GM20431 (cell line): ENCODE data around the gene ATP13A2.

ENCODE experiments used
- in situ Hi-C: fragments of 300-500 bp; cut with MseI, MboI; formaldehyde crosslinking; loops from one replicate; pipeline ENCODE4 v1.15.0; 2020; ENCODE audit warnings: low sequenced_read_pairs; ENCODE audit not compliant: unreplicated experiment

ATP13A2 gene

DNA sequence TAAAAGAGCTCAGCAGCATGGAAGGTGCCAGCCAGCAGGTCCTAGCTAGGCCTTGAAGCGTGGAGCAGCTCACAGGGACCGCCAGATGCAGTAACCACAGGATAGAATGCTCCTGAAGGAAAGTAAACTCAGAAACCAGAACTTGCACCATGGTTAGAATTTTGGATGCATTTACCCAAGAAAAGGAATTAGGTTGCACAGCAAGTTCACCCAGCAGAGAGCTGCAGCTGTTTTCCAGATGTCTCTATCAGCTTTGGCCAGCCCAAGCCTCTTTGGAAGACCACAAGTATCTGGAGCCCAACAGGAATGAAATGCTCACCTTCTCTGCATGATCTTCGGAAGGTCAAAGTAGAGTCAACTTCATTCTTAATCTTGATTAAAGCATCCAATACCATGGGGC, 21.0 kb upstream of the ATP13A2 start:
- in situ Hi-C loops, result no loop called here

DNA sequence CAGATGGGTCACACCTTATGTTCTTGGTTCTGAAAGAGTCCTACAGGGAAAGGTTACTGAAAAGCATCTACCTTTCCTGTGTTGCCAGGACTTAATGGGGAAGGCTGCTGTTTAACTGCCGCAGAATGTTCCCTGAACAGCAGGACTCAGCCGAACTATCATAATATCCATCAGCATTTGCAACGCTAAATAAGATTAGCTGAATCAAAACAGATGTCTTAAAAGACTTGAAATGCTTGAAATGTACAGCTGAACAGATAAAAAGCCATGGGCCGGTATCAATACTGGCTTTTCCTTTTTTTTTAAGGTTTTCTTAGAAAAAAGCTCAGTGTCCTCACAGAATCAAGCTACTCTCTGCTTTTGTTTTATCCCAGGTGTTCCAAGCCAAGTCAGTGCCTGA, 19.7 kb upstream of the ATP13A2 start:
- in situ Hi-C loops, result no loop called here

DNA sequence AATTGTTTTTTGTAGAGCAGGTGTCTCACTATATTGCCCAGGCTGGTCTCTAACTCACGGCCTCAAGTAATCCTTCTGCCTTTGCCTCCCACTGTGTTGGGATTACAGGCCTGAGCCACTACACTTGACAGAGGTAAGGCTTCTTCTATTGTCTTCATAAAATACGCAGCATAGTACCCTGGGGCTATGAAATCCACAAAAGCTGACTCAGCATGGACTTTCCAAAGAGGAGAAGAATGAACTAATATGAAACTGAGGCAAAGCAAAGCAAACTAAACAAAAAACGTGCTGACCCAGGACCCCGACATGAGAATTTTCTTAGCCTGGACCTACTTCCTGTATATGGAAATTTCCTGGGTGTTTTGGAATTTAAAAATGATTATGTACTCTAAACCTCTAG, 18.5 kb upstream of the ATP13A2 start:
- in situ Hi-C loops, result no loop called here

DNA sequence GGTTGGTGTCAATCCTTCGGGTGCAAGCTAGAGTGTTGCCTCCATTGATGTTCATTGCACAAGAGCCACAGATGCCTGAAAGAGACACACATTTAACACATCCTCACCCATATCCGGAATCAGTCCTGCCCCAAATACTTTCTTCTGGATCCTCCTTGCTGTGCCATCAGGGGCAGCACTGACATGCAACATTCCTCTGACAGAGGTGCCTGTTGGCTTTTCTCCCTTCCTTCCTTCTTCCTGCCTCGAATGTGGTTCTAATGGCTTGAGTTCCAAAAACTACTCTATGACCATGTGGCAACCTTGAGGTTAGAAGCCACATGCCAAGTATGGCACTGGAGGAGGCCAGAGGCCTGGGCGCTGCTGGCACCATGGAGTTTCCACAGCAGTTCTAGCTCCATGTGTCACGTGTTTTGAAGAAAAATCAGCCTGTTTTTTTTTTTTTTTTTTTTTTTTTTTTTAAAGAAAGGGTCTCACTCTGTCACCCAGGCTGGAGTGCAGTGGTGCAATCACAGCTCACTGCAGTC, 17.0 kb upstream of the ATP13A2 start:
- in situ Hi-C loops, result loop anchor here (10.0 kb wide), 1 partner anchor 74 kb away; no protein-coding TSS in a partner anchor

DNA sequence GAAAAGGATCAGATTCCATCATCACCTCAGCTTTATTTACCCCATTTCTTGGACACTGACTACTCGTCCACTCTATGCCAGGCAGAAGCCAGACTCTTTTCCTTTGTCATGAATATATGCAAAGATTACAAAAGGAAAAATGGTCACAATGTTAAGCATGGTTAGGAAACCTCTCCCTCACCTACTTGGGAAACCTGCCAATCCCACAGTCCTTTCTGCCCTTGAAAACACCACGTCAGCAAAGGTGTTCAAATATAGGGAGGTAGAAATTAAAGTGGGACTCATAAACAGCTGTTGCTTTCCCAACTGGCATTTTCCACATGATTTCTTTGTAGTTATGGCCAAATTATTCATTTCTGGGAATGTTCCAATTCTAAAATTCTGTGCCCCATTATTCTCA, 16.2 kb upstream of the ATP13A2 start:
- in situ Hi-C loops, result loop anchor here (10.0 kb wide), 1 partner anchor 73 kb away; no protein-coding TSS in a partner anchor

DNA sequence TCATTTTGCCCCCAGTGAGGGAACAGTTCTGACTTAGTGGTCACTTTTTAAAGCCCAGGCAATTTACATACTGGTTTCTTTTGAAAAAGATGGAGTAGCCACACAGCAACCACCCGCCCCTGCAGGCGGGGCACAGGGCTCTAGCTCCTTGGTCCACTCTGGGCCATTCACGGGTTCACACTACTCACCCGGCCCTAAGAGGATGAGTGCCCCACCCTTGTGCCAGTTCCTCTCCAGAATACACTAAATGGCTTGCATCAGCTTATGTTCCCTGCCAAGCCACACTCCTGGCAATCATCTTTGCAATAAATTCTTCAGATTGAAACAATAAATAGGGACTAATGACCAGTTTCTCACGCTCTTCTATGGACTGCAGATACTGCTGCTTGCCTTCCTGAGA, 15.7 kb upstream of the ATP13A2 start:
- in situ Hi-C loops, result loop anchor here (10.0 kb wide), 1 partner anchor 73 kb away; no protein-coding TSS in a partner anchor

DNA sequence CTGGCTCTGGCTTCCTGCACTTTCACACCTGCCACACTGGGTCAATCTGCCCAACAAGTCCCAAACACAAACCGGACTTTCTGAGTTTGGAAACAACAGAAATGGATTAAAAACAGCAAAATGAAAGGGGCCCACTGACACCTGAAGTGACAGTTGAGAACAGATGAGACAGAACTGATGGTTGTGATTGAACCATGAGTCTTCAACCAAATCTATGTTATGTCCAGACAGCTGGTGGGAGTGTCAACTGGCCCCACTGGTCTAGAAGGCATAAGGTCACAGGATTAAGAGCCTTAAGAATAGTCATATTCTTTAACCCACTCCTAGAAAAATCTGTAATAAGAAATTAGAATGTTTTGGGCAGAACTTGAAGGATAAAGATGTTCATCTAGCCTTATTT, 13.0 kb upstream of the ATP13A2 start:
- in situ Hi-C loops, result loop anchor here (10.0 kb wide), 1 partner anchor 70 kb away; no protein-coding TSS in a partner anchor

DNA sequence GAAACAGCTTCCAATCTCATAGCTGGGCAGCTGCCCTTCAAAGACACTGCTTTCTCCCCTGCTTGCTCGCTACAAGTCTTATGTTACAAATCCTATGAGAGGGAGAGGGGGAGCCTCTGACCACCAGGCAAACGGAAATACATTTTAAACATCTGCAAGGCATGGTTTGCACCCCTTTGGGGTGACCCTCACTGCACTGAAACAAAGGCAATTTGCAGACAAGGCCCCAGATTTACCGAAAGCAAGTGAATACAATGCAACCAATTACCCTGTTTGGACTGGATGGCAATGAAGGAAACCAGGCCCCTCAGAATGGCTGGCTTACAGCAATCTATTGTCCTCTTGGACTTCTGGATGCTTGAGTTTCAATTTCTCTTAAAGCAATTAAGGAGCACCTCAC, 11.8 kb upstream of the ATP13A2 start:
- in situ Hi-C loops, result loop anchor here (10.0 kb wide), 1 partner anchor 69 kb away; no protein-coding TSS in a partner anchor

DNA sequence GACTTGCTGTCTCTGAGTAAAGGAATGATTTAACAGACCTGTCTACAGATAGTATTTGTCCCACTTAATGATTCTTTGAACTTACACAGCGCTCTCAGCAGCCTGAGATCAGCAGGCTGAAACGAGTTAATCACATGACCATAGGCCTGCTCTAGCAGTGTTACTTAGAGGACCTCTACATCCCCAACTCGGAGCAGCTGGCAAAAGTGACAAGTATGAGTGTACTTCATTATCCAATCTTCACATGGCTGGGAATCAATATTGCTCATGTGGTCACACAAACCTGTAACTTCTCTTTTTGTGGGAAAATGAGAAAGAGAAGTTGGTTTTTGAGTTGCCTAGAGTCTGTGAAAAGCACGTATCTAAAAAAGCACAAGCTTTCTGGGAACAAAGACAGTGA, 11.4 kb upstream of the ATP13A2 start:
- in situ Hi-C loops, result loop anchor here (10.0 kb wide), 1 partner anchor 68 kb away; no protein-coding TSS in a partner anchor

DNA sequence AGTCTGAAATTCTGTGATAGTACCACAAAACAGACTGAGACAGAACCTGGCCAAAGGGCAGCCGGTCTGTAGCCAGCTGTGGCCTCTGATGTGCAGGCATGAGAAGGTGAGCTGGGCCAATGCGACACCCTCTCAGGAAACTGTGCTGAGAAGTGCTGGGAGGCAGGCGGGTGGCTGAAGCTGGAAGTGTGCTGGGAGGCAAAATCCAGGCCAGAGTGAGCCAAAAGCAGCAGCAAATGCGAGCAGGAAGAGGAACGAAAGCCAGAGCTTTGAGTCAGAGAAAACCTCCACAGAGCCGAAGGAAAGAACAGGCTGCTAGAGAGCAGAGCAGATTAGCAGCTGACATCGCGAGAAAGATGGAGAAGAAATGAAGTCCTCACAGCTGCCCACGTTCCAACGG, 10.2 kb upstream of the ATP13A2 start:
- in situ Hi-C loops, result loop anchor here (10.0 kb wide), 1 partner anchor 67 kb away; no protein-coding TSS in a partner anchor

DNA sequence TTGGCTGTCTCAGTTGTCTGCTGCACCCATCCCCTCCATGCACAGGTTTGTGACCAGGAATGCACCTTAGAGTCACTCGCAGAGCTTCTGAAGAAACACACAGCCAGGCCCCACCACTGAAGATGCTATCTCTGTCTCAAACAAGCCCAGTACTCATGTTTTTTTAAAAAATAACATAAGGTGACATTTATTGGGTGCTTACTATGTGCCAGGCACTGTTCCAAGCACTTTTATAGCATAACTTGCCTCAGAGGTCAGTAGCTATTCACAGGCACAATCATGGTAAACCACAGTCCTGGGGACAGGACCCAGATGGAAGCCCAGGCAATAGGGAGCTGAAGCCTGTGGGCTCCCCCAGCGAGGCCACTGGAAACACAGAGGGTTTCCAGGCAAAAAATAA, 8.8 kb upstream of the ATP13A2 start:
- in situ Hi-C loops, result loop anchor here (10.0 kb wide), 1 partner anchor 66 kb away; no protein-coding TSS in a partner anchor

DNA sequence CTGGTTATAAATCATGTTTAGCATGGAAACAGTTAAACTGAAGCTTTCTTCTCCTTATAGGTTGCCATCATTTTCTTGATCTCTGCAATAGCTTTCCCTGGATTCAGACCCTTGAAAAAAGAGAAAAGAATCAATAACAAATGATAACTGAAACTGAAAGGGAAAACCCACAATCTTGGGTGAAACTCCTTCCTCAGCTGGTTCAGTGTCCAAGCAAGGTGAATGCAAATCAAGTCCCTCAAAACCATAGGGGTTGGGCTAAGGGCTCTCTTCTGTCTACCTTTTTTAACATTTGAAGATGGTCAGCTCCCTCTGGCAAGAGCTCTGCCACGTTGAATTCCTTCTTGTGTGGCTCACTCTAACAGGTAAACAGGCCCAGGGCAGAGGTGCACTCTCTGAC, 7.1 kb upstream of the ATP13A2 start:
- in situ Hi-C loops, result no loop called here

DNA sequence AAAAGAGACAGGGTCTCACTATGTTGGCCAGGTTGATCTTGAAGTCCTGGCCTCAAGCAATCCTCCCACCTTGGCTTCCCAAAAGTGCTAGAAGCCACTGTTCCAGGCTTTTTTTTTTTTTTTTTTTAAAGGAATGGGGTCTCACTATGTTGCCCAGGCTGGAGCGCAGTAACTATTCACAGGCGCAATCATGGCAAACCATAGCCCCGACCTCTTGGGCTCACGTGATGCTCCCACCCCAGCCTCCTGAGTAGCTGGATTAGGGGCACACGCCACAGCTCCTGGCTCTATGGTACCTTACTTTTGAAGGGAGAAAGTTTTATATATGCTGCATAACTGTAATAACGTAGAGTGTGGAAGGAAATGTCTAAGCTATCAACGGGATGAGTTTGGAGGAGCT, 5.7 kb upstream of the ATP13A2 start:
- in situ Hi-C loops, result no loop called here

DNA sequence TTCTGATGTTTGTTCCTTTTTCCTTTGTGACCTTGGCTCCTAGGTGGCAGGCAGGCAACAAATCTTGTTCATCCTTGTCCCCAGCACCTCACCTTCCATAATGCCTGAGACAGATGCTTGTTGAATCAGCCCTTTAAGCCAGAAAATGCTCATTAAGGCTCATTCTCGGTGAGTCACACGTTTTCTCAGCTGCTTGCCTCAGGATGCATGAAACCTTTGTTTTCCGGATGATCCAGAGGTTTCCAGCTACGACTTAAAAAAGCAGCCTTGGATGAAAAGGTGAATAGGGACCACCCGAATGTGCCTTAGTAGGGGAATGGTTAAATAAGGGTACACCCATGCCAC, 4.6 kb upstream of the ATP13A2 start:
- in situ Hi-C loops, result no loop called here

DNA sequence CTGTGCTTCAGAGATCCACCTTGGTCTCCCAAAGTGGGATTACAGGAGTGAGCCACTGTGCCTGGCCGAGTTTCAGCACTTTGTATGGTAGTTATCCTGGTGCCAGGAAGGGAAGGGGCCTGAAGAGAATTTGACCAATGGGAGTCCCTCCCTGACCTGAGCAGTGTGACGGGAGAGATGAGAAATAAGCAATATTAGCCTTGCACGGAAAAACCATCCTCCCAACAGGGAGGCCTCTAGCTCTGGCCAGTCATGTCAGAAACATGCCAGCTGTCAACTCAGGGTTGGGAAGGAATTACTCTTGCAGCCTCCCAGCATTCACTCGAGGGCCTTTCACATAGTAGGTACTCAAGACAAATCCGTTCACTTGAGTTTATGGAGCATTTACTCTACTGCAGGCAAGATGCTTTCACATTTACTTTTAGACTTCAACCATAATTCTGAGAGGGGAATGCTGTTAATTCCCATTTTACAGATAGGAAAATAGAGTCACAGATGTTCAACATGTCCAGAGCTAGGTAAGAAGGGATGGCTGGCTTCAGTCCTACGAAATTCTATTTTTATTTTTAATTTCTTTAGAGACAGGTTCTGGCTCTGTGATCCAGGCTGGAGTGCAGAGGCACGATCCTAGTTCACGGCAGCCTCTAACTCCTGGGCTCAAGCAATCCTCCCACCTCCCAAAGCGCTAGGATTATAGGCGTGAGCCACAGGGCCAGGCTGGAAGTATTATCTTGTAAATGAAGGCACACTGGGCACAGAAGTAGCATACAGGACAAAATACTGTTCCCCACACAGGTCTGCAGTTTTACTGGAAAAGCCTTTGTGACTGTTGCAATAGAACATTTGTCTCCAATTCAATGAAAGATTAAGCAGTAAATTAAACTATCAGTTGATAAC, 3.2 kb upstream of the ATP13A2 start:
- in situ Hi-C loops, result no loop called here

DNA sequence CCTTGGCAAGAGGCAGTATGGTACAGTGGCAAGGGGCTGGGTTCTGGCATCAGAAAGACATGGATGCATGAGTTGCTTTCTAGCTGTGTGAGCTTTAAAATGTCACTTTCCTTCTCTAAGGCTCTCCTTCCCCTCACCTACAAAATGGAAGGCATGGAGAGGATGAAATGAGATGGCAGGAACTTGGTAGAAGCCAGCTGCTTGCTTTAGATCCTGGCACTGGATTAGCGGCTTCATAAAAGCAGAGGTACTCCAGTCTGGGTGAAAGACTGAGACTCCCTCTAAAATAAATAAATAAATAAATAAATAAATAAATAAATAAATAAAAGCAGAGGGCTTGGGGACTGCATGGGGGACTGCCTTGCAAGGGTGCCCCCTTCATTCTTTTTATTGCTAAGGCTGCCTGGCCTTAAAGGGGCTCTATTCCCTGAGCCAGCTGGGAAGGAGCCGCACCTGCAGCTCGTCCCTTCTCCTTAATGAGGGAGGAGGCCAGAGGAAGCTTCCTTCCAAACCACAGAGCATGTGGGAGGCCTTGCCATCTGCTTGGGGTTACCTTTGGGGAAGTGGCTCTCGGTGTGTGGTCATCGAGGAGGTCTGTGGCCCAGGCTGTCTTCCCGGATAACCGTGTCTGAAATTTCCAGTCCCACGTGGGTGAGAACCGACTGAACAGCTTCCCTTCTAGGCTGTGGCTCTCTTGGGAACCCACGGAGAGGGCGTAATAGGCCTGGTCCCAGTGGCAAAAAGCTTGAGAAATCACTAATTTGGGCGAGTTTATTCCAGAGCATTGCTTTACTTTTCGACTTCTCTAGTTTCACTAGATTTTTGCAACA, 2.0 kb upstream of the ATP13A2 start:
- in situ Hi-C loops, result no loop called here

DNA sequence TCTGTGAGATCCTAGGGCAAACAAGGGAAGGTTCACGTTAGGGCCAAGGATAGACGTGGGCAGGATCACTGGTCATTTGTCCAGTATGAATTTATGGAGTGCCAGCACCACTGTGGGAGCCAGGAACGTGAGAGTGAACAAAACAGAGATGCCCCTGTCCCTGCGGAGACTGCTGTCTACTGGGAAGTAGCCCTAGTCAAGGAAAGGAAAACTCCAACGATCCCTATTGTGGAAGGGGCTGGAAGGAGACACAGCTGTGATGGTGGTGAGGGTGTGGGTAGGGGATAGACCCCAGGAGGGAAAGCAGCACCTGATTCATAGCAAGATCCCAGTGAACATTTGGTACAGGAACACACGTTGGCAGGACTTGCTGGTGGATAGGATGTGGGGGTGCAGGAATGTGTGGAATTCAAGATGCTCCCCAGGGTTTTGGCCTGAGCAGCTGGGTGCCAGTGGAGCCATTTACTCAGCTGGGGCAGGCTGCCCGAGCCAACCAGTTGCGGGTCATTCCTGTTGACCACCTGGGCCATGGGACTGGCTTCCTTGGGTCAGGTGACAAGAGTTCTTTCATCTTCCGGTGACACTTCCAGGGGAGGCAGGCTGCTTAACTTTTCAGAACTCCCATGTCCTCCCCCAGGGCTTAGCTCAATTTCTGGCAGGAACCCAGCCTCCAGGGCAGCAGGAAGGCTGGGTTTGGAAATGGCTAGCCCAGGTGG, 1.2 kb upstream of the ATP13A2 start:
- in situ Hi-C loops, result no loop called here

DNA sequence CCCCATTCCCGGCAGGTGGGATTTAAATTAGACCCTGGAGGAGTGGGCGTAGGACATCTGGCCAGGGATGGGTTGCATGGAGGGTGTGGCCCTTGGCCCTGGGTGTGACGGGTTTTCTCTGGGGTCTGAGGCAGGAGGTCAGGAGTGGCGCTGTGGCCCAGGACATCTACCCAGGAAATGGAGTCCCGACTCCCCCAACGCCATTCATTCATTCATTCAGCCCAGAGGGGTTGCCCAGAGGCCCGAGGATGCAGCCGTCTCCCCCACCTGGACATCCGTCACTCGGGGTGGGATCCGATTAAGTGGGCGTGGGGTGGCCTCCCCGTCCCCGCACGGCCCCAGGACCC, 663 bp downstream of the ATP13A2 start:
- in situ Hi-C loops, result no loop called here

DNA sequence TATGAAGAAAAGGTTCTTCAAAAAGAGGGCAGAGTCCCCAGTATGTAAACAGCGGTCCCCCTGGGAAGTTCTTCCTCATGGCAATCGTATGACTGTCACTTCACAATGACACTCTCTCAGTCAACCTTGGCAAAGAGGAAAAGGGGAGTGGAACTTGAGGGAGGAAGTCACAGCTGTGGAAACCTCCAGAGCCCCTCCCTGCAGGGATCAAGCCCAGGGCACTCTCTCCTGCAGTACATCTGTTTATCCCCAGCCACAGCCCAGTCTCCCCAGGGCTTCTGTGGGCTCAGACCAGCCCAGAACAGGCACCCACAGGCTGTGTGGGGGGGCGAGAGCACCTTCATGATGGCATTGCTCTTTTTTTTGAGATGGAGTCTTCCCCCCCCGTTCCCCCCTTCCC, 2.0 kb downstream of the ATP13A2 start:
- in situ Hi-C loops, result no loop called here

DNA sequence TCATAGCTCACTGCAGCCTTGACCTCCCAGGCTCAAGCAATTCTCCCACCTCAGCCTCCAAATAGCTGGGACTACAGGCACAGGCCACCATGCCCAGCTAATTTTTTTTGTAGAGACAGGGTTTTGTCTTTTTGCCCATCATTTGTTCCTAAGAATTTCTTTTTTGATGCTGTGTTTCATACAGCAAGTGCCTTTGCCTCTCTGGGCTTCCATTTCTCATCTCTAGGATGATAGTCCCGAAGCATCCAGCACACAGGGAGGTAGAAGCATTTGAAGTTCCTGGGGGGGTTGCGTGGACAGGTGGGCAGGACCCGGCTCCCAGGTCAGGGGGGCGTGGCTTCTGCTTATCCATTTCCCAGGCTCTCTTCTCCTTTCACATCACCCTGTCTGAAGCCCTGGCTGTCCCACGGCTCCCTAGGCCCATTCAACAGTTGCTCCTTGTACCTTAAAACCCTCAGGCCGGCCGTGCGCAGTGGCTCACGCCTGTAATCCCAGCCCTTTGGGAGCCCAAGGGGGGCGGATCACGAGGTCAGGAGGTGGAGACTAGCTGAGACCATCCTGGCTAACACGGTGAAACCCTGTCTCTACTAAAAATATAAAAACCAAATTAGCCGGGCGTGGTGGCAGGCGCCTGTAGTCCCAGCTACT, 3.4 kb downstream of the ATP13A2 start:
- in situ Hi-C loops, result no loop called here
